Endodermal cell (in vitro differentiated cells): ENCODE data around the gene PANX2. TPM values are rescaled to one million over a fixed set of nuclear protein-coding genes. Genes with fewer than 3 reads are reported as not detected.
"Not testable (repeated sequence)": the region's sequence is repeated elsewhere in the genome, so short reads cannot be mapped to it uniquely, and the experiment has no call there.

Source experiments
- DNase-seq: peaks from one replicate; pipeline ENCODE4 v3.0.0-alpha.2; 2017
- H3K27ac ChIP-seq: 2 replicates; pipeline ENCODE4 v1.5.1; 2013; ENCODE audit warnings: mild to moderate bottlenecking, low read depth, low read length, moderate library complexity
- H3K27me3 ChIP-seq: 2 replicates; pipeline ENCODE4 v1.6.1; 2013; ENCODE audit warnings: mild to moderate bottlenecking, low read length, moderate library complexity; ENCODE audit not compliant: insufficient read depth, control insufficient read depth, poor library complexity, severe bottlenecking
- H3K36me3 ChIP-seq: 2 replicates; pipeline ENCODE4 v1.7.0; 2013; ENCODE audit warnings: mild to moderate bottlenecking, low read length, moderate library complexity; ENCODE audit not compliant: control insufficient read depth, insufficient read depth
- H3K4me1 ChIP-seq: one replicate; pipeline ENCODE4 v1.7.0; 2013; ENCODE audit warnings: low read length; ENCODE audit not compliant: control insufficient read depth, insufficient read depth
- H3K4me3 ChIP-seq: 2 replicates; pipeline ENCODE4 v1.5.1; 2013; ENCODE audit warnings: mild to moderate bottlenecking, low read length, moderate library complexity
- H3K9ac ChIP-seq: 2 replicates; pipeline ENCODE4 v1.6.1; 2013; ENCODE audit warnings: mild to moderate bottlenecking, low read length, moderate library complexity; ENCODE audit not compliant: poor library complexity, severe bottlenecking; ENCODE audit errors: extremely low read depth
- H3K9me3 ChIP-seq: 2 replicates; pipeline ENCODE4 v1.6.1; 2013; ENCODE audit warnings: mild to moderate bottlenecking, low read length, moderate library complexity; ENCODE audit not compliant: control insufficient read depth
- H3K27ac Mint-ChIP-seq: 2 replicates; pipeline ENCODE4 v1.8.0; 2020; ENCODE audit warnings: mixed read lengths
- H3K27me3 Mint-ChIP-seq: 2 replicates; pipeline ENCODE4 v1.8.0; 2021; ENCODE audit warnings: mild to moderate bottlenecking, mixed read lengths; ENCODE audit not compliant: insufficient read depth
- H3K36me3 Mint-ChIP-seq: 2 replicates; pipeline ENCODE4 v1.8.0; 2020; ENCODE audit warnings: low read depth, mixed read lengths
- H3K4me1 Mint-ChIP-seq: 2 replicates; pipeline ENCODE4 v1.8.0; 2020; ENCODE audit warnings: mixed read lengths
- H3K4me3 Mint-ChIP-seq: 2 replicates; pipeline ENCODE4 v1.8.0; 2020; ENCODE audit warnings: mild to moderate bottlenecking, moderate library complexity, mixed read lengths
- H3K9me3 Mint-ChIP-seq: 2 replicates; pipeline ENCODE4 v1.8.0; 2020; ENCODE audit warnings: mild to moderate bottlenecking, mixed read lengths
- WGBS, 2 experiments: methylation state at CpG; one replicate each; pipeline versions ENCODE4 v1.1.5 to v1.1.7; 2013; ENCODE audit warnings: missing lambda C conversion rate in 2 of 2, mixed read lengths in 1 of 2; ENCODE audit not compliant: insufficient coverage in 1 of 2, insufficient read length in 1 of 2; 5-methylcytosine and 5-hydroxymethylcytosine counted together
- total RNA-seq, 2 donors: library from RNA; stranded (reverse); fragmentation: NEBNext Ultra II Directional in 1 of 2; extraction: Animal tissue kit (Norgen Biotek cat#: 25700) in 1 of 2; gene quantifications; 2 replicates in 1 of 2; 3 replicates in 1 of 2; pipeline ENCODE4 v1.2.1, GENCODE V29; 2021
- TF ChIP-seq, protein P1 (sequence below): fragments of 200-600 bp; sonication (generic); conservative IDR thresholded peaks from 2 replicates; pipeline ENCODE4 v1.5.0; 2021; ENCODE audit warnings: antibody characterized with exemption, mild to moderate bottlenecking

Gene PANX2
- total RNA-seq, 2 donors from 2014 or later = 8.8 to 11.2 TPM

DNA sequence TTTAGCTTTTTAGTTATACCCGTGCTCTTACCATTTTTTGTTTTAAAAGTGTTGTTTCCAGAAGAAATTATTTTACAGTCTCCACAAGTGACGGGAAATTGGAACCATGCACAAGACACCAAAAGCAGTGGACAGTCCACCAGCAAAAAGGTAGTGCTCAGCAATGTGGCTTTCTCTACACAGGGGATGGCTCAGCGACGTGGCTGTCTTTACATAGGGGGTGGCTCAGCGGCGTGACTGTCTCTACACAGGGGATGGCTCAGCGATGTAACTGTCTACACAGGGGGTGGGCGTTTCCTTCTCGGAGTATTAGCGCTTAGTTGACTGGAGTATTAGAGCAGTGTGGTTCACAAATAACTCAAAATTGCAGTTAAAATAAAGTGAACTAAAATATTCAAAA is 36.0 kb upstream of the PANX2 start:
- H3K27ac Mint-ChIP-seq = no peak overlapping the region
- H3K36me3 Mint-ChIP-seq = no peaks in the 10 kb centered on the region
- Histone ChIP-seq H3K27ac (no peak overlapping the region), H3K27me3 (no peaks in the 10 kb centered on the region), H3K9ac (no peak overlapping the region), H3K9me3 (no peaks in the 10 kb centered on the region), H3K4me1 (no peaks in the 10 kb centered on the region), H3K4me3 (no peak overlapping the region), H3K36me3 (no peaks in the 10 kb centered on the region)
- peaks cover 4% of the 10 kb centered on the region for H3K9me3 Mint-ChIP-seq
- H3K27me3 Mint-ChIP-seq = peaks cover 2% of the 10 kb centered on the region
- no peak overlapping the region for H3K4me3 Mint-ChIP-seq
- 83 to 89% methylated on average over 4 to 9 of the region's 10 CpGs for whole genome bisulfite sequencing, 2 experiments
- no peaks in the 10 kb centered on the region for H3K4me1 Mint-ChIP-seq
- TF ChIP-seq, protein P1, sequence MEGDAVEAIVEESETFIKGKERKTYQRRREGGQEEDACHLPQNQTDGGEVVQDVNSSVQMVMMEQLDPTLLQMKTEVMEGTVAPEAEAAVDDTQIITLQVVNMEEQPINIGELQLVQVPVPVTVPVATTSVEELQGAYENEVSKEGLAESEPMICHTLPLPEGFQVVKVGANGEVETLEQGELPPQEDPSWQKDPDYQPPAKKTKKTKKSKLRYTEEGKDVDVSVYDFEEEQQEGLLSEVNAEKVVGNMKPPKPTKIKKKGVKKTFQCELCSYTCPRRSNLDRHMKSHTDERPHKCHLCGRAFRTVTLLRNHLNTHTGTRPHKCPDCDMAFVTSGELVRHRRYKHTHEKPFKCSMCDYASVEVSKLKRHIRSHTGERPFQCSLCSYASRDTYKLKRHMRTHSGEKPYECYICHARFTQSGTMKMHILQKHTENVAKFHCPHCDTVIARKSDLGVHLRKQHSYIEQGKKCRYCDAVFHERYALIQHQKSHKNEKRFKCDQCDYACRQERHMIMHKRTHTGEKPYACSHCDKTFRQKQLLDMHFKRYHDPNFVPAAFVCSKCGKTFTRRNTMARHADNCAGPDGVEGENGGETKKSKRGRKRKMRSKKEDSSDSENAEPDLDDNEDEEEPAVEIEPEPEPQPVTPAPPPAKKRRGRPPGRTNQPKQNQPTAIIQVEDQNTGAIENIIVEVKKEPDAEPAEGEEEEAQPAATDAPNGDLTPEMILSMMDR = no peak
- no peak for DNase-seq

DNA sequence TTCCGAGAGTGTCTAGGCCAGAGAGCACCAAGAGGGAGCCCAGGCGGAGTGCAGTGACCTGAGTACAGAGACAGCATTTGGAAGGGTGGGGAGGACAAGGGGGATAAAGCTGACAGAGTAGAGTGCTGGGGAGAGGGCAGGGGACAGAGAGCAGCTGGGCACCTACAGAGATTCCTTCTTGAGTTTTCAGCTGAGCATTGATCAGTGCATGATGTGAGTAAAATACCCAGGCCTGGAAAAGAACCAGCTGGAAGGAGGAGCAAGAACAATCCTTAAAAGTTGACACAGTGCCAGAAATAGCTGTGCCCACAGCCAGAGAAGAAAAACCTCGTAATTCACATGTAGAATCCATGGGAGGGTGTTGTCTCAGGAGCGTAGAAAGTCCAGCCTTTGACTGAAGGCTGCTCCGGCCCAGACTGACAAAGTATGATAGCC is 33.9 kb upstream of the PANX2 start:
- no peak for DNase-seq
- Mint-ChIP-seq H3K9me3 (peaks cover 2% of the 10 kb centered on the region), H3K27me3 (no peaks in the 10 kb centered on the region), H3K4me1 (no peaks in the 10 kb centered on the region), H3K27ac (no peak overlapping the region), H3K36me3 (no peaks in the 10 kb centered on the region), H3K4me3 (no peak overlapping the region)
- Histone ChIP-seq H3K27me3 (no peaks in the 10 kb centered on the region), H3K36me3 (no peaks in the 10 kb centered on the region), H3K27ac (no peak overlapping the region), H3K9ac (no peak overlapping the region), H3K4me3 (no peak overlapping the region), H3K9me3 (no peaks in the 10 kb centered on the region), H3K4me1 (peaks cover 2% of the 10 kb centered on the region)
- TF ChIP-seq, protein P1 = no peak
- 92 to 97% methylated on average over 4 to 5 of the region's 5 CpGs for WGBS, 2 experiments

DNA sequence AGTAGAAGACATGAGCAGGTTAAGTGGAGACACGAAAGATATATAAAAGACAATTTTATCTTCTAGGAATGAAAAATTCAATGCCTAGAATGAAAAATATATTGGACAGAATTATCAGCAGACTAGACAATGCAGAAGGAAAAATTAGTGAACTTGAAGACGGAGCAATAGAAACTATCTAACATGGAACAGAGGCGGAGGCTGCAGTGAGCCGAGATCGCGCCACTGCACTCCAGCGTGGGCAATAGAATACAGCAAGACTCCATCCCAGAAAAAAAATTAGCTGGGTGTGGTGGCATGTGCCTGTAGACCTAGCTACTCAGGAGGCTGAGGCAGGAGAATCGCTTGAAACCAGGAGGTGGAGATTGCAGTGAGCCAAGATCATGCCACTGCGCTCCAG is 33.3 kb upstream of the PANX2 start:
- not testable (repeated sequence) for H3K4me3 Mint-ChIP-seq, H3K27me3 Mint-ChIP-seq, H3K9me3 ChIP-seq, H3K27ac ChIP-seq, H3K27me3 ChIP-seq, H3K9me3 Mint-ChIP-seq, H3K4me3 ChIP-seq, H3K36me3 ChIP-seq, H3K27ac Mint-ChIP-seq, H3K4me1 Mint-ChIP-seq, H3K36me3 Mint-ChIP-seq, H3K4me1 ChIP-seq, H3K9ac ChIP-seq, DNase-seq
- WGBS, 2 experiments = 83 to 87% methylated on average over 5 to 8 of the region's 9 CpGs

DNA sequence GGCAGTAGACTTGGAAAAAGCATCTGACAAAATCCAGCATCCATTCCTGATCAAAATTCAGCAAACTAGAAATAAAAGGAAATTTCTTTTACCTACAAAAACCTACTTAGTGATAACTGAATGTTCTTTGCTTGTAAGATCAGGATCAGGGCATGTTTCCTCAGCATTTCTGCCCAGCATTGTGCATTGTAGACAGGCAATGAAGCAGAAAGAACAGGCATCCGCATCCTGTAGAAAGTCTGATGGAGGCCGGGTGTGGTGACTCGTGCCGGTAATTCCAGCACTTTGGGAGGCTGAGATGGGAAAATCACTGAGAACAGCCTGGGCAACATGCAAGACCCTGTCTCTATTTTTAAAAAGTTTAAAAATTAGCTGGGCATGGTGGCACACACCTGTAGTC is 32.5 kb upstream of the PANX2 start:
- H3K36me3 Mint-ChIP-seq = no peaks in the 10 kb centered on the region
- H3K4me3 Mint-ChIP-seq = no peak overlapping the region
- peaks cover 7% of the 10 kb centered on the region for H3K4me1 ChIP-seq
- H3K27ac Mint-ChIP-seq = no peak overlapping the region
- no peaks in the 10 kb centered on the region for H3K27me3 ChIP-seq
- no peak for DNase-seq
- H3K4me1 Mint-ChIP-seq = peaks cover 6% of the 10 kb centered on the region
- no peak overlapping the region for H3K27ac ChIP-seq
- H3K36me3 ChIP-seq = no peaks in the 10 kb centered on the region
- H3K9me3 Mint-ChIP-seq = no peaks in the 10 kb centered on the region
- 84 to 91% methylated on average over 4 of the region's 4 CpGs for WGBS, 2 experiments
- H3K9me3 ChIP-seq = no peaks in the 10 kb centered on the region
- H3K4me3 ChIP-seq = no peak overlapping the region
- H3K9ac ChIP-seq = no peak overlapping the region
- TF ChIP-seq, protein P1 = no peak
- no peaks in the 10 kb centered on the region for H3K27me3 Mint-ChIP-seq
